Measurements from ENCODE around the gene DGCR2. TPM values are rescaled to one million over a fixed set of nuclear protein-coding genes. Genes with fewer than 3 reads are reported as not detected.

The DGCR2 gene
- total and polyA plus RNA-seq, 2 experiments from 2014 or later = 18.5 to 83.0 TPM

DNA sequence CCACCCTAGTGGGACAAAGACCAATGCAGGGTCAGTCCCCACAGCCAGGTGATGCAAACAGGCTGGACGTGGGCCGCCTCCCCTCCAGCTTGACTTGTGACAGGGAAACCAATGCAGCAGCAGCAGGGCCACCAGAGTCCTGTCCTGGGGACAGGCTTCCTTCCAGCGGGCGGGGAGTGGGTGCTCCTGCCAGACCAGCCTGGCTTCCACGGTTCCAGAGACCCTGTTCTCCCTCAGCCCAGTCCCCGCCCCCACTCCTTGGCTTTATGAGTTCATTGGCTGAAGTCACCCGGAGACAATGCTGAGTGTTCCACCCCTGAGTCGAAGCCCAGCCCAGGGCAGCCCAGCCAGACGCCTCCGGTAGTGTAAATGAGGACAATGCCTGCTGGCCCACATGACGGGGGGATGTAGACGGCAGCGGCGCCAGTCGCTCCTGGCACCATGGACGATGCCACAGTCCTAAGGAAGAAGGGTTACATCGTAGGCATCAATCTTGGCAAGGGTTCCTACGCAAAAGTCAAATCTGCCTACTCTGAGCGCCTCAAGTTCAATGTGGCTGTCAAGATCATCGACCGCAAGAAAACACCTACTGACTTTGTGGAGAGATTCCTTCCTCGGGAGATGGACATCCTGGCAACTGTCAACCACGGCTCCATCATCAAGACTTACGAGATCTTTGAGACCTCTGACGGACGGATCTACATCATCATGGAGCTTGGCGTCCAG is 8.9 kb upstream of the DGCR2 start, which contains the start of gene TSSK2:
Gene TSSK2, plus strand, starts transcription at position 350 of the 726 bp plus-strand sequence. Its CDS starts 92 bp downstream, at position 442.
- TF ChIP-seq EZH2phosphoT487 (IDR thresholded peaks at IDR 0.05; ENCODE audit: unreplicated experiment) (no peak), ETS1 (IDR thresholded peaks at IDR 0.05) (no peak), NANOG (IDR thresholded peaks at IDR 0.05; ENCODE audit: borderline replicate concordance) (no peak), ZNF114 (CRISPR knock-in tag; IDR thresholded peaks at IDR 0.05) (no peak), POLR2AphosphoS5 (IDR thresholded peaks at IDR 0.05; ENCODE audit: low read depth) (no peak), EZH2 (IDR thresholded peaks at IDR 0.05; ENCODE audit: low read depth, unreplicated experiment) (no peak), CREB1 (CRISPR knock-in tag; IDR thresholded peaks at IDR 0.05; ENCODE audit: low read depth) (no peak), REST (IDR thresholded peaks at IDR 0.05; ENCODE audit: unreplicated experiment) (no peak), STAT1 (IDR thresholded peaks at IDR 0.05; ENCODE audit: unreplicated experiment) (no peak), ZNF462 (CRISPR knock-in tag; IDR thresholded peaks at IDR 0.05) (no peak), ZNF331 (CRISPR knock-in tag; IDR thresholded peaks at IDR 0.05; ENCODE audit: low read depth) (no peak), JUNB (IDR thresholded peaks at IDR 0.05; ENCODE audit: unreplicated experiment) (no peak)
- TF ChIP-seq, protein P1, sequence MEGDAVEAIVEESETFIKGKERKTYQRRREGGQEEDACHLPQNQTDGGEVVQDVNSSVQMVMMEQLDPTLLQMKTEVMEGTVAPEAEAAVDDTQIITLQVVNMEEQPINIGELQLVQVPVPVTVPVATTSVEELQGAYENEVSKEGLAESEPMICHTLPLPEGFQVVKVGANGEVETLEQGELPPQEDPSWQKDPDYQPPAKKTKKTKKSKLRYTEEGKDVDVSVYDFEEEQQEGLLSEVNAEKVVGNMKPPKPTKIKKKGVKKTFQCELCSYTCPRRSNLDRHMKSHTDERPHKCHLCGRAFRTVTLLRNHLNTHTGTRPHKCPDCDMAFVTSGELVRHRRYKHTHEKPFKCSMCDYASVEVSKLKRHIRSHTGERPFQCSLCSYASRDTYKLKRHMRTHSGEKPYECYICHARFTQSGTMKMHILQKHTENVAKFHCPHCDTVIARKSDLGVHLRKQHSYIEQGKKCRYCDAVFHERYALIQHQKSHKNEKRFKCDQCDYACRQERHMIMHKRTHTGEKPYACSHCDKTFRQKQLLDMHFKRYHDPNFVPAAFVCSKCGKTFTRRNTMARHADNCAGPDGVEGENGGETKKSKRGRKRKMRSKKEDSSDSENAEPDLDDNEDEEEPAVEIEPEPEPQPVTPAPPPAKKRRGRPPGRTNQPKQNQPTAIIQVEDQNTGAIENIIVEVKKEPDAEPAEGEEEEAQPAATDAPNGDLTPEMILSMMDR (conservative IDR thresholded peaks at IDR 0.05; ENCODE audit: low read depth in 2 of 2) = no peak
- no peaks in the 10 kb centered on the region for H3K4me1 ChIP-seq (ENCODE audit: insufficient read depth)
- Mint-ChIP-seq H3K36me3 (ENCODE audit: low read depth) (peaks cover 25% of the 10 kb centered on the region), H3K9me3 (no peaks in the 10 kb centered on the region), H3K4me1 (peaks cover 7% of the 10 kb centered on the region; the same call in 1 of the 3 replicates), H3K27me3 (ENCODE audit: insufficient read depth, low read depth, poor library complexity) (peaks cover 12% of the 10 kb centered on the region), H3K4me3 (no peak within 1 kb of the TSS; the same call in 2 of the 3 replicates), H3K27ac (no peak within 1 kb of the TSS; the same call in 1 of the 2 replicates)
- no peaks in the 10 kb centered on the region for H3K27me3 ChIP-seq (ENCODE audit: insufficient read depth)
- no peak within 1 kb of the TSS for H3K4me2 ChIP-seq
- H3K9me2 ChIP-seq (ENCODE audit: insufficient read depth) = no peaks in the 10 kb centered on the region
- no peaks in the 10 kb centered on the region for H3F3A ChIP-seq (replicated peaks; ENCODE audit: low read depth)
- no peak within 1 kb of the TSS for H3K4me3 ChIP-seq
- H3K79me2 ChIP-seq (replicated peaks; ENCODE audit: insufficient read depth) = no peaks in the 10 kb centered on the region
- peak; percentile 42 for DNase-seq (ENCODE audit: low spot score)
- no peaks in the 10 kb centered on the region for H3K36me3 ChIP-seq (ENCODE audit: insufficient read depth)
- H4K20me1 ChIP-seq (replicated peaks; ENCODE audit: insufficient read depth) = no peaks in the 10 kb centered on the region
- H3K27ac ChIP-seq (ENCODE audit: low read depth) = no peak within 1 kb of the TSS
- peak; percentile 83 for ATAC-seq
- no peak within 1 kb of the TSS for H2AFZ ChIP-seq

Data from GM23338 (cell line).